Measurements from ENCODE around the gene CREB5. TPM values are rescaled to one million over a fixed set of nuclear protein-coding genes. Genes with fewer than 3 reads are reported as not detected.

The CREB5 gene
- total RNA-seq, 2 experiments from 2014 or later, result 0.19 to 0.22 TPM

- H3K4me3 ChIP-seq (ENCODE audit: low read length), result no peak overlapping the region
- no peak for ATAC-seq (ENCODE audit: poor library complexity)
- intact Hi-C loops (cut with DNase I, micrococcal nuclease), result no loop called here
- ChIA-PET CTCF (no interaction called here), POLR2A (no interaction called here)
- no peak overlapping the region for H3K27ac Mint-ChIP-seq
- H3K4me3 Mint-ChIP-seq, result no peak overlapping the region
- no peaks in the 10 kb centered on the region for H3K4me1 Mint-ChIP-seq (ENCODE audit: low read depth)
- H3K4me1 ChIP-seq (ENCODE audit: insufficient read depth, low read length), result no peaks in the 10 kb centered on the region
- H3K27me3 Mint-ChIP-seq, result peaks cover 15% of the 10 kb centered on the region
- no peaks in the 10 kb centered on the region for H3K27me3 ChIP-seq (ENCODE audit: control insufficient read depth in 1 of 2, insufficient read depth in 2 of 2, low read length in 2 of 2)
- H3K9me3 ChIP-seq (ENCODE audit: control insufficient read depth in 1 of 2, insufficient read depth in 1 of 2, low read length in 2 of 2), result no peaks in the 10 kb centered on the region
- H3K27ac ChIP-seq (ENCODE audit: low read depth in 1 of 2, low read length in 2 of 2), result no peak overlapping the region
- TF ChIP-seq CTCF (IDR thresholded peaks at IDR 0.05), result no peak
- no peak for DNase-seq
- no peaks in the 10 kb centered on the region for H3K36me3 ChIP-seq (ENCODE audit: insufficient read depth, low read length)
- H3K36me3 Mint-ChIP-seq (ENCODE audit: low read depth), result no peaks in the 10 kb centered on the region
- H3K9me3 Mint-ChIP-seq, result no peaks in the 10 kb centered on the region
Measured at GRCh38 chr7:28584235-28584634, 171.9 kb downstream of the CREB5 start.

- no peak overlapping the region for H3K27ac Mint-ChIP-seq
- ATAC-seq (ENCODE audit: poor library complexity) (no peak), DNase-seq (no peak)
- H3K9me3 ChIP-seq (ENCODE audit: control insufficient read depth in 1 of 2, insufficient read depth in 1 of 2, low read length in 2 of 2), result no peaks in the 10 kb centered on the region
- no peaks in the 10 kb centered on the region for H3K9me3 Mint-ChIP-seq
- H3K4me3 Mint-ChIP-seq, result no peak overlapping the region
- H3K27me3 ChIP-seq (ENCODE audit: control insufficient read depth in 1 of 2, insufficient read depth in 2 of 2, low read length in 2 of 2), result no peaks in the 10 kb centered on the region
- H3K27ac ChIP-seq (ENCODE audit: low read depth in 1 of 2, low read length in 2 of 2), result no peak overlapping the region
- no peaks in the 10 kb centered on the region for H3K36me3 ChIP-seq (ENCODE audit: insufficient read depth, low read length)
- intact Hi-C loops (cut with DNase I, micrococcal nuclease), result no loop called here
- CTCF ChIA-PET, result no interaction called here
- H3K4me1 Mint-ChIP-seq (ENCODE audit: low read depth), result no peaks in the 10 kb centered on the region
- H3K36me3 Mint-ChIP-seq (ENCODE audit: low read depth), result no peaks in the 10 kb centered on the region
- peaks cover 15% of the 10 kb centered on the region for H3K27me3 Mint-ChIP-seq
- POLR2A ChIA-PET, result no interaction called here
- no peak for TF ChIP-seq CTCF (IDR thresholded peaks at IDR 0.05)
- H3K4me1 ChIP-seq (ENCODE audit: insufficient read depth, low read length), result no peaks in the 10 kb centered on the region
- no peak overlapping the region for H3K4me3 ChIP-seq (ENCODE audit: low read length)
Measured at GRCh38 chr7:28586736-28587135, 174.4 kb downstream of the CREB5 start.

GRCh38 chr7:28587211-28587610, 174.9 kb downstream of the CREB5 start:
- Histone ChIP-seq H3K27ac (ENCODE audit: low read depth in 1 of 2, low read length in 2 of 2) (no peak overlapping the region), H3K4me3 (ENCODE audit: low read length) (no peak overlapping the region), H3K4me1 (ENCODE audit: insufficient read depth, low read length) (no peaks in the 10 kb centered on the region), H3K27me3 (ENCODE audit: control insufficient read depth in 1 of 2, insufficient read depth in 2 of 2, low read length in 2 of 2) (no peaks in the 10 kb centered on the region), H3K36me3 (ENCODE audit: insufficient read depth, low read length) (no peaks in the 10 kb centered on the region), H3K9me3 (ENCODE audit: control insufficient read depth in 1 of 2, insufficient read depth in 1 of 2, low read length in 2 of 2) (no peaks in the 10 kb centered on the region)
- TF ChIP-seq CTCF (IDR thresholded peaks at IDR 0.05), result no peak
- H3K4me3 Mint-ChIP-seq, result no peak overlapping the region
- CTCF ChIA-PET, result no interaction called here
- intact Hi-C loops (cut with DNase I, micrococcal nuclease), result no loop called here
- POLR2A ChIA-PET, result no interaction called here
- H3K4me1 Mint-ChIP-seq (ENCODE audit: low read depth), result no peaks in the 10 kb centered on the region
- ATAC-seq (ENCODE audit: poor library complexity), result no peak
- no peaks in the 10 kb centered on the region for H3K9me3 Mint-ChIP-seq
- DNase-seq, result no peak
- no peaks in the 10 kb centered on the region for H3K36me3 Mint-ChIP-seq (ENCODE audit: low read depth)
- H3K27ac Mint-ChIP-seq, result no peak overlapping the region
- peaks cover 11% of the 10 kb centered on the region for H3K27me3 Mint-ChIP-seq
